Panc1 (cell line): ENCODE results near the gene LRRTM3.

Experiments
- POLR2AphosphoS5 ChIP-seq: IDR thresholded peaks from 2 replicates; pipeline ENCODE4 v1.6.1; 2012; ENCODE audit warnings: mild to moderate bottlenecking, low read depth, low read length, moderate library complexity
- SIN3A ChIP-seq: IDR thresholded peaks from 2 replicates; pipeline ENCODE4 v1.6.1; 2012; ENCODE audit warnings: low read depth, mild to moderate bottlenecking, low read length, moderate library complexity, borderline replicate concordance; ENCODE audit not compliant: insufficient read depth
- TF ChIP-seq, protein P1 (sequence below): fragments of 450-650 bp; IDR thresholded peaks from 2 replicates; pipeline ENCODE4 v1.5.1; 2017; ENCODE audit warnings: mild to moderate bottlenecking
- TF ChIP-seq, protein P2 (sequence below), 2 experiments: IDR thresholded peaks; 2 replicates each; pipeline ENCODE4 v1.6.1; 2011 to 2012; ENCODE audit warnings: low read depth in 2 of 2, control low read depth in 1 of 2, low read length in 1 of 2, mild to moderate bottlenecking in 1 of 2, moderate library complexity in 1 of 2; ENCODE audit not compliant: insufficient read depth in 1 of 2

DNA sequence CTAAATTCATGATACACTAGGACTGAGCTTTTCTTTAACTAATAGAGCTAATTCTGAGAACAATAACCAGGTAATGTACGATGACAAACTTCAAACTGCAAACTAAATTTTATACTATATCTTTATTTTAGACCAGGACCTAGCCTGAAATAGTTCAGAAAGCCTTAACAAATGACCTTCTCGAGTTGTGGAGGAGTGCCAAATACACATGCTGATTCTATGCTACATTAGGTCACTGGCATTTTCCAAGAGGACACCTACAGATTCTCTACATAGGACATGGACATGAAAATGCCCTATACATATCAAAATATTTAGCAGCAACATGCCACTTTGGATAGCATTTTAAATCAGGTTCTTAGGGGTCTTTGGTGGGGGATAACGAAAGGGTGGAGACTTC is 44.0 kb upstream of the LRRTM3 start:
- TF ChIP-seq, protein P1, sequence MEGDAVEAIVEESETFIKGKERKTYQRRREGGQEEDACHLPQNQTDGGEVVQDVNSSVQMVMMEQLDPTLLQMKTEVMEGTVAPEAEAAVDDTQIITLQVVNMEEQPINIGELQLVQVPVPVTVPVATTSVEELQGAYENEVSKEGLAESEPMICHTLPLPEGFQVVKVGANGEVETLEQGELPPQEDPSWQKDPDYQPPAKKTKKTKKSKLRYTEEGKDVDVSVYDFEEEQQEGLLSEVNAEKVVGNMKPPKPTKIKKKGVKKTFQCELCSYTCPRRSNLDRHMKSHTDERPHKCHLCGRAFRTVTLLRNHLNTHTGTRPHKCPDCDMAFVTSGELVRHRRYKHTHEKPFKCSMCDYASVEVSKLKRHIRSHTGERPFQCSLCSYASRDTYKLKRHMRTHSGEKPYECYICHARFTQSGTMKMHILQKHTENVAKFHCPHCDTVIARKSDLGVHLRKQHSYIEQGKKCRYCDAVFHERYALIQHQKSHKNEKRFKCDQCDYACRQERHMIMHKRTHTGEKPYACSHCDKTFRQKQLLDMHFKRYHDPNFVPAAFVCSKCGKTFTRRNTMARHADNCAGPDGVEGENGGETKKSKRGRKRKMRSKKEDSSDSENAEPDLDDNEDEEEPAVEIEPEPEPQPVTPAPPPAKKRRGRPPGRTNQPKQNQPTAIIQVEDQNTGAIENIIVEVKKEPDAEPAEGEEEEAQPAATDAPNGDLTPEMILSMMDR = no peak
- TF ChIP-seq, protein P2, sequence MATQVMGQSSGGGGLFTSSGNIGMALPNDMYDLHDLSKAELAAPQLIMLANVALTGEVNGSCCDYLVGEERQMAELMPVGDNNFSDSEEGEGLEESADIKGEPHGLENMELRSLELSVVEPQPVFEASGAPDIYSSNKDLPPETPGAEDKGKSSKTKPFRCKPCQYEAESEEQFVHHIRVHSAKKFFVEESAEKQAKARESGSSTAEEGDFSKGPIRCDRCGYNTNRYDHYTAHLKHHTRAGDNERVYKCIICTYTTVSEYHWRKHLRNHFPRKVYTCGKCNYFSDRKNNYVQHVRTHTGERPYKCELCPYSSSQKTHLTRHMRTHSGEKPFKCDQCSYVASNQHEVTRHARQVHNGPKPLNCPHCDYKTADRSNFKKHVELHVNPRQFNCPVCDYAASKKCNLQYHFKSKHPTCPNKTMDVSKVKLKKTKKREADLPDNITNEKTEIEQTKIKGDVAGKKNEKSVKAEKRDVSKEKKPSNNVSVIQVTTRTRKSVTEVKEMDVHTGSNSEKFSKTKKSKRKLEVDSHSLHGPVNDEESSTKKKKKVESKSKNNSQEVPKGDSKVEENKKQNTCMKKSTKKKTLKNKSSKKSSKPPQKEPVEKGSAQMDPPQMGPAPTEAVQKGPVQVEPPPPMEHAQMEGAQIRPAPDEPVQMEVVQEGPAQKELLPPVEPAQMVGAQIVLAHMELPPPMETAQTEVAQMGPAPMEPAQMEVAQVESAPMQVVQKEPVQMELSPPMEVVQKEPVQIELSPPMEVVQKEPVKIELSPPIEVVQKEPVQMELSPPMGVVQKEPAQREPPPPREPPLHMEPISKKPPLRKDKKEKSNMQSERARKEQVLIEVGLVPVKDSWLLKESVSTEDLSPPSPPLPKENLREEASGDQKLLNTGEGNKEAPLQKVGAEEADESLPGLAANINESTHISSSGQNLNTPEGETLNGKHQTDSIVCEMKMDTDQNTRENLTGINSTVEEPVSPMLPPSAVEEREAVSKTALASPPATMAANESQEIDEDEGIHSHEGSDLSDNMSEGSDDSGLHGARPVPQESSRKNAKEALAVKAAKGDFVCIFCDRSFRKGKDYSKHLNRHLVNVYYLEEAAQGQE (IDR thresholded peaks at IDR 0.05; ENCODE audit: insufficient read depth in 1 of 2, low read depth in 2 of 2, low read length in 1 of 2) = no peak
- TF ChIP-seq POLR2AphosphoS5 (no peak), SIN3A (no peak)
